DND-41 (cell line): ENCODE data around the gene BAZ2A.

ENCODE experiments used
- CTCF ChIP-seq: IDR thresholded peaks from 2 replicates; pipeline ENCODE4 v1.5.1; 2012; ENCODE audit warnings: borderline replicate concordance, low read length, moderate library complexity, mild to moderate bottlenecking; ENCODE audit not compliant: poor library complexity, severe bottlenecking; ENCODE audit errors: extremely low read depth
- EZH2 ChIP-seq: IDR thresholded peaks from 3 replicates; pipeline ENCODE4 v1.6.1; 2012; ENCODE audit warnings: borderline replicate concordance, low read depth, mild to moderate bottlenecking, moderate library complexity, low read length, inconsistent platforms; ENCODE audit not compliant: severe bottlenecking

GRCh38 chr12:56633468-56634241, 3.5 kb upstream of the BAZ2A start:
- TF ChIP-seq CTCF: no peak
- TF ChIP-seq EZH2: no peak
